Breast epithelium (tissue), 3 donors: ENCODE data around the gene FBH1.
"Not testable (repeated sequence)": the region's sequence is repeated elsewhere in the genome, so short reads cannot be mapped to it uniquely, and the experiment has no call there.

ENCODE experiments used
- CTCF ChIP-seq, 3 donors: fragments of 450-650 bp; IDR thresholded peaks; one replicate each; pipeline ENCODE4 v1.5.1; 2016 to 2017; ENCODE audit warnings: antibody characterized with exemption in 3 of 3, mild to moderate bottlenecking in 3 of 3, moderate library complexity in 3 of 3
- POLR2A ChIP-seq: fragments of 450-650 bp; IDR thresholded peaks from one replicate; pipeline ENCODE4 v1.6.1; 2016; ENCODE audit warnings: antibody characterized with exemption, mild to moderate bottlenecking, moderate library complexity

DNA sequence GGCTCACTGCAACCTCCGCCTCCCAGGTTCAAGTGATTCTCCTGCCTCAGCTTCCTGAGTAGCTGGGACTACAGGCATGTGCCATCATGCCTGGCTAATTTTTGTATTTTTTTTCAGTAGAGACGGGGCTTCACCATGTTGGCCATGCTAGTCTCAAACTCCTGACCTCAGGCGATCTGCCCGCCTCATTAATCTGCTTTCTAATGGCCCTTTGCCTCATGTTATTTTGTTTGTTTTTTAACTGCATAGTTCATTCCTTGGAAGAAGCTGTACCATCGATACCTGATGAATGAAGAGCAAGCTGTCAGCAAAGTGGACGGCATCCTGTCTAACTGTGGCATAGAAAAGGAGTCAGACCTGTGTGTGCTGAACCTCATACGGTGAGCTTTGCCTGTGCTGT lies 18.6 kb downstream of the FBH1 start:
- TF ChIP-seq POLR2A; CTCF (IDR thresholded peaks at IDR 0.05): not testable (repeated sequence)
